ENCODE measurements around the gene SOX2. TPM values are rescaled to one million over a fixed set of nuclear protein-coding genes. Genes with fewer than 3 reads are reported as not detected.

SOX2 gene
- total RNA-seq, 4 donors from 2014 or later = 0.27 to 0.34 TPM; not detected in 2

GRCh38 chr3:181699171-181699903 is 12.4 kb upstream of the SOX2 start:
- Histone ChIP-seq H3K9me3 (no peaks in the 10 kb centered on the region), H3K4me1 (peaks cover 20 to 30% of the 10 kb centered on the region in 2 donors), H3K36me3 (no peaks in the 10 kb centered on the region), H3K4me3 (replicated peaks in 1 of 3) (no peak overlapping the region), H3K27ac (no peak overlapping the region), H3K27me3 (peaks cover 52% of the 10 kb centered on the region)
- no peak for TF ChIP-seq CTCF (IDR thresholded peaks at IDR 0.05)
- no peak for TF ChIP-seq POLR2A (IDR thresholded peaks at IDR 0.05)
- DNase-seq = no peak
- intact Hi-C loops (cut with DNase I) = loop anchor here (2.0 to 10.0 kb wide), 2 partner anchors 315 to 373 kb away; no protein-coding TSS in a partner anchor
- 22 to 26% methylated on average over 14 of the region's 14 CpGs for WGBS, 2 donors

- Histone ChIP-seq H3K36me3 (no peaks in the 10 kb centered on the region), H3K9me3 (no peaks in the 10 kb centered on the region), H3K4me3 (replicated peaks in 1 of 3) (no peak overlapping the region), H3K27me3 (peaks cover 62% of the 10 kb centered on the region), H3K4me1 (peaks cover 20 to 26% of the 10 kb centered on the region in 2 donors), H3K27ac (no peak overlapping the region)
- TF ChIP-seq CTCF (IDR thresholded peaks at IDR 0.05) (peak; percentile 75 to 91 (median 86)), POLR2A (IDR thresholded peaks at IDR 0.05) (no peak)
- peak; percentile 67 to 76 for DNase-seq
- 8 to 9% methylated on average over 17 of the region's 17 CpGs for WGBS, 2 donors
- intact Hi-C loops (cut with DNase I) = no loop called here
Observed at GRCh38 chr3:181700168-181701087, 11.3 kb upstream of the SOX2 start.

GRCh38 chr3:181701096-181701495 is 10.6 kb upstream of the SOX2 start:
- WGBS, 2 donors = 7 to 14% methylated on average over 5 of the region's 5 CpGs
- DNase-seq = no peak

GRCh38 chr3:181703601-181704420 is 7.9 kb upstream of the SOX2 start:
- no peak overlapping the region for H3K27ac ChIP-seq
- H3K27me3 ChIP-seq = peaks cover 56% of the 10 kb centered on the region
- H3K9me3 ChIP-seq = no peaks in the 10 kb centered on the region
- no peaks in the 10 kb centered on the region for H3K36me3 ChIP-seq
- intact Hi-C loops (cut with DNase I) = no loop called here
- TF ChIP-seq POLR2A (IDR thresholded peaks at IDR 0.05) (no peak), CTCF (IDR thresholded peaks at IDR 0.05) (no peak)
- no peak for DNase-seq
- no peak overlapping the region for H3K4me3 ChIP-seq (replicated peaks in 1 of 3)
- peaks cover 8 to 13% of the 10 kb centered on the region in 2 donors for H3K4me1 ChIP-seq
- WGBS, 2 donors = 4 to 7% methylated on average over 25 to 36 of the region's 44 CpGs

More at GRCh38 chr3:181701096-181701495, 10.6 kb upstream of the SOX2 start:
- H3K36me3 ChIP-seq = no peaks in the 10 kb centered on the region
- H3K27me3 ChIP-seq = peaks cover 64% of the 10 kb centered on the region
- intact Hi-C loops (cut with DNase I) = no loop called here
- peaks cover 13 to 20% of the 10 kb centered on the region in 2 donors for H3K4me1 ChIP-seq
- H3K27ac ChIP-seq = no peak overlapping the region
- TF ChIP-seq CTCF (IDR thresholded peaks at IDR 0.05) = no peak
- TF ChIP-seq POLR2A (IDR thresholded peaks at IDR 0.05) = no peak
- H3K9me3 ChIP-seq = no peaks in the 10 kb centered on the region
- H3K4me3 ChIP-seq (replicated peaks in 1 of 3) = no peak overlapping the region

Measured in thyroid gland (tissue), 4 donors.